Measurements from ENCODE around the gene SLC12A1. TPM values are rescaled to one million over a fixed set of nuclear protein-coding genes. Genes with fewer than 3 reads are reported as not detected.

SLC12A1 gene
- total and polyA plus RNA-seq, 2 experiments from 2014 or later = 0.57 to 0.59 TPM

DNA sequence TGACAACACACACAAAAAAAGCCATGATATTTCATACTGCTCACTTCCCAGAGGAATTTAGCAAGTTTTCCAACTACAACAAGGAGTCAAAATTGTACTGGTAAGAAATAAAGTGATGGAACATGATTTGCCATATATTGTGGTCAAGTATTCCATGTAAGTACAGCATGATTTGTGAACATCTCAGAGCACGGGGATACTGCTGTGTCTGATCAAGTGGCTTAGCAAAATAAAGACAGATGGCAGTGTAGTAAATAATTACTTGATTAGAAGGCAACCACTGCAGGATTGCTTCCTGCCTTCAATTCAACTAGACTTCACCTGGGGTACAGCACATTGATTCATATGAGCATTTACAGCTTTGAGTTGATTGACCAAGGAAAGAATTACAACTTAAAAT lies 73.5 kb downstream of the SLC12A1 start:
- Histone ChIP-seq H3K79me2 (replicated peaks; ENCODE audit: insufficient read depth) (no peaks in the 10 kb centered on the region), H3K27ac (ENCODE audit: low read depth) (no peak overlapping the region), H3K9me2 (ENCODE audit: insufficient read depth) (peaks cover 16% of the 10 kb centered on the region), H2AFZ (no peak overlapping the region), H3K4me2 (no peak overlapping the region), H4K20me1 (replicated peaks; ENCODE audit: insufficient read depth) (no peaks in the 10 kb centered on the region), H3F3A (replicated peaks; ENCODE audit: low read depth) (no peaks in the 10 kb centered on the region), H3K36me3 (ENCODE audit: insufficient read depth) (no peaks in the 10 kb centered on the region), H3K27me3 (ENCODE audit: insufficient read depth) (no peaks in the 10 kb centered on the region), H3K4me1 (ENCODE audit: insufficient read depth) (peaks cover 38% of the 10 kb centered on the region), H3K4me3 (no peak overlapping the region)
- DNase-seq (ENCODE audit: low spot score) (no peak), ATAC-seq (no peak)
- no peak overlapping the region for H3K27ac Mint-ChIP-seq
- no peak overlapping the region for H3K4me3 Mint-ChIP-seq
- H3K36me3 Mint-ChIP-seq (ENCODE audit: low read depth) = no peaks in the 10 kb centered on the region
- no peaks in the 10 kb centered on the region for H3K9me3 Mint-ChIP-seq
- TF ChIP-seq EZH2phosphoT487 (IDR thresholded peaks at IDR 0.05; ENCODE audit: unreplicated experiment) = no peak
- no peak for TF ChIP-seq ZNF331 (CRISPR knock-in tag; IDR thresholded peaks at IDR 0.05; ENCODE audit: low read depth)
- TF ChIP-seq JUNB (IDR thresholded peaks at IDR 0.05; ENCODE audit: unreplicated experiment) = no peak
- TF ChIP-seq, protein P1, sequence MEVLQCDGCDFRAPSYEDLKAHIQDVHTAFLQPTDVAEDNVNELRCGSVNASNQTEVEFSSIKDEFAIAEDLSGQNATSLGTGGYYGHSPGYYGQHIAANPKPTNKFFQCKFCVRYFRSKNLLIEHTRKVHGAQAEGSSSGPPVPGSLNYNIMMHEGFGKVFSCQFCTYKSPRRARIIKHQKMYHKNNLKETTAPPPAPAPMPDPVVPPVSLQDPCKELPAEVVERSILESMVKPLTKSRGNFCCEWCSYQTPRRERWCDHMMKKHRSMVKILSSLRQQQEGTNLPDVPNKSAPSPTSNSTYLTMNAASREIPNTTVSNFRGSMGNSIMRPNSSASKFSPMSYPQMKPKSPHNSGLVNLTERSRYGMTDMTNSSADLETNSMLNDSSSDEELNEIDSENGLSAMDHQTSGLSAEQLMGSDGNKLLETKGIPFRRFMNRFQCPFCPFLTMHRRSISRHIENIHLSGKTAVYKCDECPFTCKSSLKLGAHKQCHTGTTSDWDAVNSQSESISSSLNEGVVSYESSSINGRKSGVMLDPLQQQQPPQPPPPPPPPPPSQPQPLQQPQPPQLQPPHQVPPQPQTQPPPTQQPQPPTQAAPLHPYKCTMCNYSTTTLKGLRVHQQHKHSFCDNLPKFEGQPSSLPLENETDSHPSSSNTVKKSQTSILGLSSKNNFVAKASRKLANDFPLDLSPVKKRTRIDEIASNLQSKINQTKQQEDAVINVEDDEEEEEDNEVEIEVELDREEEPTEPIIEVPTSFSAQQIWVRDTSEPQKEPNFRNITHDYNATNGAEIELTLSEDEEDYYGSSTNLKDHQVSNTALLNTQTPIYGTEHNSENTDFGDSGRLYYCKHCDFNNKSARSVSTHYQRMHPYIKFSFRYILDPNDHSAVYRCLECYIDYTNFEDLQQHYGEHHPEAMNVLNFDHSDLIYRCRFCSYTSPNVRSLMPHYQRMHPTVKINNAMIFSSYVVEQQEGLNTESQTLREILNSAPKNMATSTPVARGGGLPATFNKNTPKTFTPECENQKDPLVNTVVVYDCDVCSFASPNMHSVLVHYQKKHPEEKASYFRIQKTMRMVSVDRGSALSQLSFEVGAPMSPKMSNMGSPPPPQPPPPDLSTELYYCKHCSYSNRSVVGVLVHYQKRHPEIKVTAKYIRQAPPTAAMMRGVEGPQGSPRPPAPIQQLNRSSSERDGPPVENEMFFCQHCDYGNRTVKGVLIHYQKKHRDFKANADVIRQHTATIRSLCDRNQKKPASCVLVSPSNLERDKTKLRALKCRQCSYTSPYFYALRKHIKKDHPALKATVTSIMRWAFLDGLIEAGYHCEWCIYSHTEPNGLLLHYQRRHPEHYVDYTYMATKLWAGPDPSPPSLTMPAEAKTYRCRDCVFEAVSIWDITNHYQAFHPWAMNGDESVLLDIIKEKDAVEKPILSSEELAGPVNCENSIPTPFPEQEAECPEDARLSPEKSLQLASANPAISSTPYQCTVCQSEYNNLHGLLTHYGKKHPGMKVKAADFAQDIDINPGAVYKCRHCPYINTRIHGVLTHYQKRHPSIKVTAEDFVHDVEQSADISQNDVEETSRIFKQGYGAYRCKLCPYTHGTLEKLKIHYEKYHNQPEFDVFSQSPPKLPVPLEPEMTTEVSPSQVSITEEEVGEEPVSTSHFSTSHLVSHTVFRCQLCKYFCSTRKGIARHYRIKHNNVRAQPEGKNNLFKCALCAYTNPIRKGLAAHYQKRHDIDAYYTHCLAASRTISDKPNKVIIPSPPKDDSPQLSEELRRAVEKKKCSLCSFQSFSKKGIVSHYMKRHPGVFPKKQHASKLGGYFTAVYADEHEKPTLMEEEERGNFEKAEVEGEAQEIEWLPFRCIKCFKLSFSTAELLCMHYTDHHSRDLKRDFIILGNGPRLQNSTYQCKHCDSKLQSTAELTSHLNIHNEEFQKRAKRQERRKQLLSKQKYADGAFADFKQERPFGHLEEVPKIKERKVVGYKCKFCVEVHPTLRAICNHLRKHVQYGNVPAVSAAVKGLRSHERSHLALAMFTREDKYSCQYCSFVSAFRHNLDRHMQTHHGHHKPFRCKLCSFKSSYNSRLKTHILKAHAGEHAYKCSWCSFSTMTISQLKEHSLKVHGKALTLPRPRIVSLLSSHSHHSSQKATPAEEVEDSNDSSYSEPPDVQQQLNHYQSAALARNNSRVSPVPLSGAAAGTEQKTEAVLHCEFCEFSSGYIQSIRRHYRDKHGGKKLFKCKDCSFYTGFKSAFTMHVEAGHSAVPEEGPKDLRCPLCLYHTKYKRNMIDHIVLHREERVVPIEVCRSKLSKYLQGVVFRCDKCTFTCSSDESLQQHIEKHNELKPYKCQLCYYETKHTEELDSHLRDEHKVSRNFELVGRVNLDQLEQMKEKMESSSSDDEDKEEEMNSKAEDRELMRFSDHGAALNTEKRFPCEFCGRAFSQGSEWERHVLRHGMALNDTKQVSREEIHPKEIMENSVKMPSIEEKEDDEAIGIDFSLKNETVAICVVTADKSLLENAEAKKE (CRISPR knock-in tag; IDR thresholded peaks at IDR 0.05) = no peak
- no peak for TF ChIP-seq POLR2AphosphoS5 (IDR thresholded peaks at IDR 0.05; ENCODE audit: low read depth)
- TF ChIP-seq NANOG (IDR thresholded peaks at IDR 0.05; ENCODE audit: borderline replicate concordance) = no peak
- no peak for TF ChIP-seq ZNF114 (CRISPR knock-in tag; IDR thresholded peaks at IDR 0.05)
- TF ChIP-seq CREB1 (CRISPR knock-in tag; IDR thresholded peaks at IDR 0.05; ENCODE audit: low read depth) = no peak
- TF ChIP-seq EZH2 (IDR thresholded peaks at IDR 0.05; ENCODE audit: low read depth, unreplicated experiment) = no peak
- TF ChIP-seq, protein P2, sequence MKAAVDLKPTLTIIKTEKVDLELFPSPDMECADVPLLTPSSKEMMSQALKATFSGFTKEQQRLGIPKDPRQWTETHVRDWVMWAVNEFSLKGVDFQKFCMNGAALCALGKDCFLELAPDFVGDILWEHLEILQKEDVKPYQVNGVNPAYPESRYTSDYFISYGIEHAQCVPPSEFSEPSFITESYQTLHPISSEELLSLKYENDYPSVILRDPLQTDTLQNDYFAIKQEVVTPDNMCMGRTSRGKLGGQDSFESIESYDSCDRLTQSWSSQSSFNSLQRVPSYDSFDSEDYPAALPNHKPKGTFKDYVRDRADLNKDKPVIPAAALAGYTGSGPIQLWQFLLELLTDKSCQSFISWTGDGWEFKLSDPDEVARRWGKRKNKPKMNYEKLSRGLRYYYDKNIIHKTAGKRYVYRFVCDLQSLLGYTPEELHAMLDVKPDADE (IDR thresholded peaks at IDR 0.05) = no peak
- TF ChIP-seq, protein P3, sequence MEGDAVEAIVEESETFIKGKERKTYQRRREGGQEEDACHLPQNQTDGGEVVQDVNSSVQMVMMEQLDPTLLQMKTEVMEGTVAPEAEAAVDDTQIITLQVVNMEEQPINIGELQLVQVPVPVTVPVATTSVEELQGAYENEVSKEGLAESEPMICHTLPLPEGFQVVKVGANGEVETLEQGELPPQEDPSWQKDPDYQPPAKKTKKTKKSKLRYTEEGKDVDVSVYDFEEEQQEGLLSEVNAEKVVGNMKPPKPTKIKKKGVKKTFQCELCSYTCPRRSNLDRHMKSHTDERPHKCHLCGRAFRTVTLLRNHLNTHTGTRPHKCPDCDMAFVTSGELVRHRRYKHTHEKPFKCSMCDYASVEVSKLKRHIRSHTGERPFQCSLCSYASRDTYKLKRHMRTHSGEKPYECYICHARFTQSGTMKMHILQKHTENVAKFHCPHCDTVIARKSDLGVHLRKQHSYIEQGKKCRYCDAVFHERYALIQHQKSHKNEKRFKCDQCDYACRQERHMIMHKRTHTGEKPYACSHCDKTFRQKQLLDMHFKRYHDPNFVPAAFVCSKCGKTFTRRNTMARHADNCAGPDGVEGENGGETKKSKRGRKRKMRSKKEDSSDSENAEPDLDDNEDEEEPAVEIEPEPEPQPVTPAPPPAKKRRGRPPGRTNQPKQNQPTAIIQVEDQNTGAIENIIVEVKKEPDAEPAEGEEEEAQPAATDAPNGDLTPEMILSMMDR (conservative IDR thresholded peaks at IDR 0.05; ENCODE audit: low read depth in 2 of 2) = no peak
- no peak for TF ChIP-seq STAT1 (IDR thresholded peaks at IDR 0.05; ENCODE audit: unreplicated experiment)
- no peaks in the 10 kb centered on the region for H3K27me3 Mint-ChIP-seq (ENCODE audit: insufficient read depth, low read depth, poor library complexity)
- peaks cover 34% of the 10 kb centered on the region for H3K4me1 Mint-ChIP-seq

All from GM23338 (cell line).